CD4-positive, alpha-beta T cell (primary cell): ENCODE measurements around the gene TLR8. TPM values are rescaled to one million over a fixed set of nuclear protein-coding genes. Genes with fewer than 3 reads are reported as not detected.
A peak's percentile ranks its signal among the peaks of the same experiment; 100 is the strongest.

Source experiments
- ATAC-seq: fragments of 200-7000 bp; cut with Tn5 transposase; one replicate; pipeline ENCODE4 v1.10.0; 2022; ENCODE audit warnings: mild to moderate bottlenecking; ENCODE audit not compliant: poor library complexity
- CTCF ChIA-PET: fragments of 350-600 bp; sonication (Branson Sonifier 250); formaldehyde crosslinking; loops from one replicate; lab custom pipeline; 2021; ENCODE audit warnings: antibody characterized with exemption, inconsistent platforms; lab: Charles Lee
- POLR2A ChIA-PET: fragments of 350-600 bp; sonication (Branson Sonifier 250); formaldehyde crosslinking; loops from one replicate; lab custom pipeline; 2021; ENCODE audit warnings: antibody characterized with exemption, inconsistent platforms; lab: Charles Lee
- DNase-seq, 14 experiments: peaks; one replicate each; pipeline ENCODE4 v3.0.0-alpha.2; 2013 to 2020; ENCODE audit warnings: mixed read lengths in 2 of 14
- H3K27ac ChIP-seq, 2 donors: one replicate each; pipeline versions ENCODE4 v1.5.1 to v1.7.0; 2013; ENCODE audit warnings: low read length in 2 of 2, low read depth in 1 of 2, mild to moderate bottlenecking in 1 of 2
- H3K27me3 ChIP-seq, 2 experiments: 1 replicate in 1 of 2; 2 replicates in 1 of 2; pipeline versions ENCODE4 v1.6.1 to v1.7.0; 2013; ENCODE audit warnings: low read length in 2 of 2, control low read depth in 1 of 2, mild to moderate bottlenecking in 1 of 2, moderate library complexity in 1 of 2; ENCODE audit not compliant: insufficient read depth in 2 of 2, control insufficient read depth in 1 of 2
- H3K36me3 ChIP-seq: one replicate; pipeline ENCODE4 v1.6.1; 2013; ENCODE audit warnings: low read length, control low read depth; ENCODE audit not compliant: insufficient read depth
- H3K4me1 ChIP-seq: one replicate; pipeline ENCODE4 v1.6.1; 2013; ENCODE audit warnings: low read length, control low read depth; ENCODE audit not compliant: insufficient read depth
- H3K4me3 ChIP-seq: one replicate; pipeline ENCODE4 v1.5.1; 2013; ENCODE audit warnings: mild to moderate bottlenecking, low read length, moderate library complexity
- H3K9me3 ChIP-seq, 2 experiments: 1 replicate in 1 of 2; 2 replicates in 1 of 2; pipeline versions ENCODE4 v1.6.1 to v1.7.0; 2013; ENCODE audit warnings: low read length in 2 of 2, mild to moderate bottlenecking in 2 of 2, control low read depth in 1 of 2, moderate library complexity in 1 of 2; ENCODE audit not compliant: control insufficient read depth in 1 of 2, insufficient read depth in 1 of 2
- H3K27ac Mint-ChIP-seq: one replicate; pipeline ENCODE4 v1.8.0; 2020; ENCODE audit warnings: mixed read lengths
- H3K27me3 Mint-ChIP-seq: one replicate; pipeline ENCODE4 v1.8.0; 2021; ENCODE audit warnings: mixed read lengths
- H3K36me3 Mint-ChIP-seq: one replicate; pipeline ENCODE4 v1.8.0; 2021; ENCODE audit warnings: low read depth, mixed read lengths
- H3K4me1 Mint-ChIP-seq: one replicate; pipeline ENCODE4 v1.8.0; 2021; ENCODE audit warnings: low read depth, mixed read lengths
- H3K4me3 Mint-ChIP-seq: one replicate; pipeline ENCODE4 v1.8.0; 2020; ENCODE audit warnings: mild to moderate bottlenecking, mixed read lengths
- H3K9me3 Mint-ChIP-seq: one replicate; pipeline ENCODE4 v1.8.0; 2020; ENCODE audit warnings: mixed read lengths
- CTCF ChIP-seq: fragments of 200-600 bp; IDR thresholded peaks from one replicate; pipeline ENCODE4 v1.8.0; 2022; ENCODE audit warnings: antibody characterized with exemption, mild to moderate bottlenecking
- intact Hi-C, 2 experiments: fragments of 100-400 bp; cut with DNase I in 1 of 2; cut with micrococcal nuclease in 1 of 2; formaldehyde crosslinking; loops; one replicate each; pipeline versions ENCODE4 v1.15.1 to v1.9.0; 2023 to 2025; cut with DNase I, micrococcal nuclease
- total RNA-seq, 174 experiments: library from RNA in 2 of 174; stranded (reverse) in 2 of 174; gene quantifications; one replicate each; pipeline ENCODE4 v1.2.3 and lab custom pipeline; 2021 to 2026

The TLR8 gene
- total RNA-seq, 2 experiments from 2014 or later, result 0.08 TPM

DNA sequence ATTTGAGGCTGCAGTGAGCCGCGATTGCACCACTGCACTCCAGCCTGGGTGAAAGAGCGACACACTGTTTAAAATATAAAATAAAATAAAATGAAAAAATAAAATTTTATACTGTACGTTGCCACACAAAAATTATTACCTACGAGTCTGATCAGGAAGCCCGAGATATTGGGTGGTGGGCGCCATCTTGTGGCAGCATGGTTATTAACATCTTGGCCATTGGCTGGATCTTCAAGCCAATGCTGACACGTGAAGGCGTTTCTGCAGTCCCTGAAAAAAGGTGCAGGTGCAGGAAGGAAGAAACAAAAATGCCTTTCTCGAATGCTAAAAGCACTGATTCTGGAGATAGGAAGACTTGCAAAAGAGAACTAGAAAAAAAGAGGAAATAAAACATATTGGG is 4.9 kb upstream of the TLR8 start:
- H3K36me3 Mint-ChIP-seq, result no peaks in the 10 kb centered on the region

DNA sequence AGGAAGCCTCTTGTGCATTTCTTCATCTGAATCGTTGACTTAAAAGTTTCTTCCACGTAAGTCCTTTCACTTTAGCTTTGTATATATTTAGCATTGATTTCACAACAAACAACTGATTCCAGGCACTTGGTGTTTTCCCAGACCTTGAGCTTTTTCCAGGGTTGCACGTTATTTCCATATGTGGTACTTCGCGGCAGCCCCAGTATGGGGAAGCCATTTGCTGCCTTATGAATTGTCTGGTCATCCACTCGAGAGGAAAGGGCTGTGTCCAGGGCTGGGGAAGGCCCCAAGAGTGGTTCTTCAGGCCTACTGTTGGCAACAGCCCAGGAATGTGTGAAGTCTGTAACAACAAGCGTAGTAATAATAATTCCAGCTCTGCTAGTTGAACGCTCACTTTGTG is 2.8 kb upstream of the TLR8 start:
- H3K27me3 Mint-ChIP-seq, result no peaks in the 10 kb centered on the region
- TF ChIP-seq CTCF, result no peak
- ATAC-seq (no peak), DNase-seq (peak in 1 of 14 experiments; percentile 20)
- no peaks in the 10 kb centered on the region for H3K36me3 ChIP-seq
- CTCF ChIA-PET, result no interaction called here
- intact Hi-C loops, result no loop called here
- no peak overlapping the region for H3K4me3 Mint-ChIP-seq
- H3K4me1 ChIP-seq, result peaks cover 5% of the 10 kb centered on the region
- H3K9me3 Mint-ChIP-seq, result no peaks in the 10 kb centered on the region
- H3K9me3 ChIP-seq, result no peaks in the 10 kb centered on the region
- H3K4me1 Mint-ChIP-seq, result peaks cover 4% of the 10 kb centered on the region
- no peak overlapping the region for H3K4me3 ChIP-seq
- no peak overlapping the region for H3K27ac ChIP-seq
- H3K27me3 ChIP-seq, result no peaks in the 10 kb centered on the region
- no peaks in the 10 kb centered on the region for H3K36me3 Mint-ChIP-seq
- no peak overlapping the region for H3K27ac Mint-ChIP-seq
- POLR2A ChIA-PET, result no interaction called here

More for the DNA sequence above, 4.9 kb upstream of the TLR8 start:
- ChIA-PET POLR2A (no interaction called here), CTCF (interaction anchor here (1.6 kb wide), 1 partner anchor 587 kb away, joined by 3 read pairs; no protein-coding TSS in a partner anchor)
- no peaks in the 10 kb centered on the region for H3K36me3 ChIP-seq
- Mint-ChIP-seq H3K27ac (no peak overlapping the region), H3K27me3 (no peaks in the 10 kb centered on the region), H3K9me3 (no peaks in the 10 kb centered on the region), H3K4me3 (no peak overlapping the region), H3K4me1 (peaks cover 4% of the 10 kb centered on the region)
- DNase-seq (peak; percentile 40 to 80 (median 60)), ATAC-seq (peak; percentile 66)
- intact Hi-C loops, result no loop called here
- H3K9me3 ChIP-seq, result no peaks in the 10 kb centered on the region
- H3K4me3 ChIP-seq, result no peak overlapping the region
- peaks cover 5% of the 10 kb centered on the region for H3K4me1 ChIP-seq
- peak; percentile 61 for TF ChIP-seq CTCF
- no peak overlapping the region for H3K27ac ChIP-seq
- H3K27me3 ChIP-seq, result no peaks in the 10 kb centered on the region

- H3K9me3 Mint-ChIP-seq, result no peaks in the 10 kb centered on the region
- Histone ChIP-seq H3K9me3 (no peaks in the 10 kb centered on the region), H3K4me3 (no peak overlapping the region), H3K27me3 (no peaks in the 10 kb centered on the region), H3K36me3 (no peaks in the 10 kb centered on the region), H3K27ac (no peak overlapping the region), H3K4me1 (no peaks in the 10 kb centered on the region)
- H3K4me1 Mint-ChIP-seq, result peaks cover 19% of the 10 kb centered on the region
- no peaks in the 10 kb centered on the region for H3K36me3 Mint-ChIP-seq
- intact Hi-C loops, result no loop called here
- H3K4me3 Mint-ChIP-seq, result no peak overlapping the region
- POLR2A ChIA-PET, result no interaction called here
- TF ChIP-seq CTCF, result no peak
- ATAC-seq (no peak), DNase-seq (peak in 1 of 14 experiments; percentile 14)
- H3K27ac Mint-ChIP-seq, result no peak overlapping the region
- no peaks in the 10 kb centered on the region for H3K27me3 Mint-ChIP-seq
- CTCF ChIA-PET, result interaction anchor here (0.9 kb wide), 1 partner anchor 36 kb away, joined by 3 read pairs; no protein-coding TSS in a partner anchor
Observed at GRCh38 chrX:12910423-12911121, 4.2 kb downstream of the TLR8 start.
